ENCODE data around the gene TSPEAR.

The TSPEAR gene

DNA sequence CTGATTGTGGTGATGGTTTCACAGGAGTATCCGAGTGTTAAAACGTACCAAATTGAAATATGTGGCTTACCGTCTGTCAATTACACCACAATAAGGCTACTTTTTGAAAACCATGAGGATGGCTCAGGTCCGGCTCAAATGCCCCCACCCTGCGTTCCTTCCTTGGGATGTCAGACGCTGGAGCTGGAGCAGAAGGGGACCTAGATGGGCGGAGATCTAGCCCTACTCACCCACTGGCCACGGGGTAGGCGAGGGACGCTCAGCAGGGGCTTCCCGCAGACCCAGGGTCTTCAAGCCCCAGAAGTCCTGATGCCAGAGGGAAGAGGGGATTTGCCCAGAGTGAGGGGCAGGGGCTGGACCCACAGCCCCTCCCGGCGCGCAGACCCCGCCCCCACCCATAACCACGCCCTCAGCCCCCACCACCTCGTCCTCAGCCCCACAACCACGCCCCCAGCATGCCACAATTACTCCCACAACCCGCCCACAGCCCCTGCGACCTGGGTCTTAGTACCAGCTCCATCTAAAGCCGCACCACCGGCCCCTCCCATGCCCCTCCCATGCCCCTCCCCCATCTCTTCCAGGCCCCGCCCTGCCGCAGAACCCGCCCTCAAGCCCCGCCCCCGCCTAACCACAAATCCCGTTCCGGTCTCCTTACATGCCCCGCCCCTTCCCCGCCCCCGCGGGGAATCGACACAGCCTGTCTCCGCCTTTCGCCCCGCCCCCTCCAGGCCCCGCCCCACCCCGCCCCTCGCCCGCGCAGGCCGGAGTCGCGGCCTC lies 256.4 kb downstream of the TSPEAR start, which contains the start of gene LRRC3:
LRRC3 (plus strand) TSS at position 764 of the 777 bp plus-strand sequence. CDS start 1,135 bp downstream, outside the sequence.
- Mint-ChIP-seq H3K4me1 (no peaks in the 10 kb centered on the region), H3K27ac (no peak within 1 kb of the TSS), H3K36me3 (ENCODE audit: low read depth) (peaks cover 4% of the 10 kb centered on the region), H3K4me3 (peak within 1 kb of the TSS; percentile 82 to 85 (median 83)), H3K9me3 (peaks cover 12% of the 10 kb centered on the region), H3K27me3 (ENCODE audit: low read depth) (peaks cover 22% of the 10 kb centered on the region)
- TF ChIP-seq, protein P1, sequence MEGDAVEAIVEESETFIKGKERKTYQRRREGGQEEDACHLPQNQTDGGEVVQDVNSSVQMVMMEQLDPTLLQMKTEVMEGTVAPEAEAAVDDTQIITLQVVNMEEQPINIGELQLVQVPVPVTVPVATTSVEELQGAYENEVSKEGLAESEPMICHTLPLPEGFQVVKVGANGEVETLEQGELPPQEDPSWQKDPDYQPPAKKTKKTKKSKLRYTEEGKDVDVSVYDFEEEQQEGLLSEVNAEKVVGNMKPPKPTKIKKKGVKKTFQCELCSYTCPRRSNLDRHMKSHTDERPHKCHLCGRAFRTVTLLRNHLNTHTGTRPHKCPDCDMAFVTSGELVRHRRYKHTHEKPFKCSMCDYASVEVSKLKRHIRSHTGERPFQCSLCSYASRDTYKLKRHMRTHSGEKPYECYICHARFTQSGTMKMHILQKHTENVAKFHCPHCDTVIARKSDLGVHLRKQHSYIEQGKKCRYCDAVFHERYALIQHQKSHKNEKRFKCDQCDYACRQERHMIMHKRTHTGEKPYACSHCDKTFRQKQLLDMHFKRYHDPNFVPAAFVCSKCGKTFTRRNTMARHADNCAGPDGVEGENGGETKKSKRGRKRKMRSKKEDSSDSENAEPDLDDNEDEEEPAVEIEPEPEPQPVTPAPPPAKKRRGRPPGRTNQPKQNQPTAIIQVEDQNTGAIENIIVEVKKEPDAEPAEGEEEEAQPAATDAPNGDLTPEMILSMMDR (IDR thresholded peaks at IDR 0.05; ENCODE audit: unreplicated experiment in 3 of 3), result no peak

DNA sequence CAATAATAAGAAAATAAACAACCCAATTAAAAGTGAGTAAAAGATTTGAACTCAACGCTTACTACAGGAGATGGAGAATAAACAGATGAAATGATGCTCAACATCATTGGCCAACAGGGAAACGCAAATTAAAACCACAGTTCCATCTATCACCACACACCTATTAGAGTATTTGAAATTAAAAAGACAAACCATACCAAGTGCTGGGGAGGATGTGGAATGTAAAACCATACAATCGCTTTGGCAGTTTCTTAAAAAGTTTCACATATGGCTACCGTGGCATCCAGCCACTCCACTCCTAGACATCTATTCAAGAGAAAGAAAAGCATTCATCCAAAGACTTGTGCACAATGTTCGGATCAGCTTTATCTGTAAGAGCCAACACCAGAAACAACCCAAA lies 257.3 kb downstream of the TSPEAR start:
- Mint-ChIP-seq H3K36me3 (ENCODE audit: low read depth) (peaks cover 4% of the 10 kb centered on the region), H3K9me3 (peaks cover 12% of the 10 kb centered on the region), H3K27ac (no peak overlapping the region), H3K27me3 (ENCODE audit: low read depth) (peaks cover 26% of the 10 kb centered on the region), H3K4me1 (no peaks in the 10 kb centered on the region), H3K4me3 (peak overlapping the region; percentile 76 to 82 (median 81))
- TF ChIP-seq, protein P1 (IDR thresholded peaks at IDR 0.05; ENCODE audit: unreplicated experiment in 3 of 3), result no peak

DNA sequence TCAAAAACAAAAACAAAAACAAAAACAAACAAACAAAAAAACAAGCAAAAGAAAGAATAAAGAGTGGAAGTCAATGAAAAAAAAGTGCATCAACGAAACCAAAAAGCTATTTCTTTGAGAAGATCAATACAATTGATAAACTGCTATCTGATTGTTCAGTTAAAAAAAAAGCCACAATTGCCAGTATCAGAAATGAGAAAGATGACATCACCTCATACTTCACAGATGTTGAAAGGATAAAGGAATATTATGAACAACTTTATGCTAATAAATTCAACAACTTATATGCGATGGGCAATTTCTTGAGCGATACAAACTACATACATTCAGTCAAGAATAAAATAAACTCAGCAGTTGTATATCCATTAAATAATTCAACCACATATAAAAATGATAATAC lies 258.3 kb downstream of the TSPEAR start:
- Mint-ChIP-seq H3K27ac (no peak overlapping the region), H3K4me1 (no peaks in the 10 kb centered on the region), H3K9me3 (peaks cover 12% of the 10 kb centered on the region), H3K36me3 (ENCODE audit: low read depth) (no peaks in the 10 kb centered on the region), H3K4me3 (peak overlapping the region in 1 of 3 experiments; percentile 82), H3K27me3 (ENCODE audit: low read depth) (peaks cover 29% of the 10 kb centered on the region)
- TF ChIP-seq, protein P1 (IDR thresholded peaks at IDR 0.05; ENCODE audit: unreplicated experiment in 3 of 3), result no peak

DNA sequence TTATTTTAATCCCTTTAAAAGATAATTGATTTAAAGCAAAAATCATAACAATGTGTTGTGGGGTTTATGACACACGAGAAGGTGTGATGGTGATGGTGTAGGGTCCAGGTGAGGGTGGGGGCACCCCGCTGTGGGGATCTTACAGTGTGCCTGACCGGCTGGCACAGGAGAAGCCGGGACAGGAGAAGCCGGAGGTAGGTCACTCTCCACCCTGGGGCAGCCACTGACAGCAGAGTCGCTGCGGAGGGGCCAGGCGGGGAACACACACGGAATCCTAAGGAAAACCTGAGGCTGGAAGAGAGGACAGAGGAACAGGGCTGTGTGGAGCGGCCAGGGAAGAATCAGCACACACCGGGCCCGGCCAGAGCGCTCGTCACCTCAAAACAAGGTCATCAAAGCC lies 260.4 kb downstream of the TSPEAR start:
- peaks cover 24% of the 10 kb centered on the region for H3K27me3 Mint-ChIP-seq (ENCODE audit: low read depth)
- TF ChIP-seq, protein P1 (IDR thresholded peaks at IDR 0.05; ENCODE audit: unreplicated experiment in 3 of 3), result no peak
- H3K4me3 Mint-ChIP-seq, result no peak overlapping the region
- H3K27ac Mint-ChIP-seq, result no peak overlapping the region
- no peaks in the 10 kb centered on the region for H3K4me1 Mint-ChIP-seq
- H3K36me3 Mint-ChIP-seq (ENCODE audit: low read depth), result no peaks in the 10 kb centered on the region
- peaks cover 12% of the 10 kb centered on the region for H3K9me3 Mint-ChIP-seq

DNA sequence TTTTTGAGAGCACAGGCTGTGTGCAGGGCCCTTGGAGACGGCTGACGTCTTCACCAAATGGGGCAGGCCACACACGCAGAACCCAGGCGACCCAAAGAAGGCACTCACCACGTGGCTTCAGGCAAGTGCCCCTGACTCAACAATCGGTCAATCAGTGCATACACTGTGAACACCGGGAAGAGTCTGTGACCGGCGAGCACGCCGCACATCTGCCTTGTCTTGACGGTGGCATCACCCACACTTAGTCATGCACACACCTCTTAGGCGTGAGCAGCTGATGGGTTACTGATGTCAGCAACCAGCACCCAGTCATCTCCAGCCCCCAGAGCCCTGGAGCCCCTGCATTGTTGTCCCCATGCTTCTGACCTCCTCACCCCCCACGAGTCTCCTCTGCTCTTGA lies 261.0 kb downstream of the TSPEAR start:
- no peak overlapping the region for H3K27ac Mint-ChIP-seq
- no peaks in the 10 kb centered on the region for H3K36me3 Mint-ChIP-seq (ENCODE audit: low read depth)
- peaks cover 24% of the 10 kb centered on the region for H3K27me3 Mint-ChIP-seq (ENCODE audit: low read depth)
- no peak overlapping the region for H3K4me3 Mint-ChIP-seq
- TF ChIP-seq, protein P1 (IDR thresholded peaks at IDR 0.05; ENCODE audit: unreplicated experiment in 3 of 3), result no peak
- H3K4me1 Mint-ChIP-seq, result peaks cover 1% of the 10 kb centered on the region
- peaks cover 12% of the 10 kb centered on the region for H3K9me3 Mint-ChIP-seq

Data from nephron (organoid).